Hepatocyte (in vitro differentiated cells): ENCODE measurements around the gene DNASE1.

Source experiments
- CTCF ChIP-seq: fragments of 200-600 bp; sonication (generic); IDR thresholded peaks from 2 replicates; pipeline ENCODE4 v1.5.1; 2016; ENCODE audit warnings: antibody characterized with exemption, mild to moderate bottlenecking; ENCODE audit not compliant: poor library complexity
- EZH2 ChIP-seq: fragments of 200-600 bp; sonication (generic); IDR thresholded peaks from 2 replicates; pipeline ENCODE4 v1.6.1; 2016; ENCODE audit warnings: antibody characterized with exemption, mild to moderate bottlenecking, borderline replicate concordance

- TF ChIP-seq CTCF (no peak), EZH2 (no peak)
These were observed 7.4 kb downstream of the DNASE1 start for GRCh38 chr16:3661922-3662321.
